ENCODE data around the gene CSK. TPM values are rescaled to one million over a fixed set of nuclear protein-coding genes. Genes with fewer than 3 reads are reported as not detected.
A peak's percentile ranks its signal among the peaks of the same experiment; 100 is the strongest.

Gene CSK
- total RNA-seq, 4 donors from 2014 or later: 14.9 to 56.4 (median 24.5) TPM

GRCh38 chr15:74842581-74843444 is 60.9 kb downstream of the CSK start, which contains the start of gene ULK3:
Gene ULK3, minus strand, starts transcription at chr15:74843156. Its CDS starts 51 bp downstream, at chr15:74843105.
- TF ChIP-seq CTCF (IDR thresholded peaks at IDR 0.05) (peak; percentile 88 to 97 (median 96)), EP300 (IDR thresholded peaks at IDR 0.05) (peak; percentile 14 to 81), POLR2A (IDR thresholded peaks at IDR 0.05) (peak; percentile 53 to 72)
- 0% methylated on average over 20 to 79 of the region's 84 CpGs for WGBS, 2 donors
- no peaks in the 10 kb centered on the region for H3K9me3 ChIP-seq
- DNase-seq (ENCODE audit: low spot score in 2 of 2): peak; percentile 81 to 85
- H3K27ac ChIP-seq: peak within 1 kb of the TSS; percentile 83 to 94 (median 88)
- no peaks in the 10 kb centered on the region for H3K27me3 ChIP-seq
- H3K4me1 ChIP-seq: peaks cover 0 to 34% (median 11%) of the 10 kb centered on the region in 4 donors
- peak within 1 kb of the TSS; percentile 90 to 94 (median 91) for H3K4me3 ChIP-seq
- peaks cover 0 to 66% (median 7%) of the 10 kb centered on the region in 3 donors for H3K36me3 ChIP-seq

GRCh38 chr15:74843445-74843828 is 61.6 kb downstream of the CSK start:
- peak overlapping the region; percentile 58 to 94 (median 91) for H3K4me3 ChIP-seq
- DNase-seq (ENCODE audit: low spot score in 2 of 2): no peak
- no peaks in the 10 kb centered on the region for H3K27me3 ChIP-seq
- peak overlapping the region; percentile 83 to 94 (median 88) for H3K27ac ChIP-seq
- peaks cover 0 to 36% (median 11%) of the 10 kb centered on the region in 4 donors for H3K4me1 ChIP-seq
- peaks cover 0 to 66% (median 9%) of the 10 kb centered on the region in 3 donors for H3K36me3 ChIP-seq
- H3K9me3 ChIP-seq: no peaks in the 10 kb centered on the region
- TF ChIP-seq CTCF (IDR thresholded peaks at IDR 0.05): no peak
- no peak for TF ChIP-seq POLR2A (IDR thresholded peaks at IDR 0.05)
- peak in 1 of 2 donors; percentile 6 for TF ChIP-seq EP300 (IDR thresholded peaks at IDR 0.05)
- 9 to 11% methylated on average over 17 to 18 of the region's 18 CpGs for WGBS, 2 donors

GRCh38 chr15:74843891-74844299 is 62.0 kb downstream of the CSK start:
- peak overlapping the region in 3 of 4 donors; percentile 83 to 94 (median 92) for H3K27ac ChIP-seq
- H3K36me3 ChIP-seq: peaks cover 0 to 66% (median 12%) of the 10 kb centered on the region in 3 donors
- DNase-seq (ENCODE audit: low spot score in 2 of 2): no peak
- peaks cover 0 to 36% (median 11%) of the 10 kb centered on the region in 4 donors for H3K4me1 ChIP-seq
- H3K27me3 ChIP-seq: no peaks in the 10 kb centered on the region
- no peaks in the 10 kb centered on the region for H3K9me3 ChIP-seq
- 50 to 65% methylated on average over 7 to 12 of the region's 12 CpGs for WGBS, 2 donors
- H3K4me3 ChIP-seq: peak overlapping the region in 1 of 4 donors; percentile 94
- TF ChIP-seq POLR2A (IDR thresholded peaks at IDR 0.05): no peak
- TF ChIP-seq CTCF (IDR thresholded peaks at IDR 0.05): no peak
- no peak for TF ChIP-seq EP300 (IDR thresholded peaks at IDR 0.05)

- peaks cover 0 to 66% (median 14%) of the 10 kb centered on the region in 3 donors for H3K36me3 ChIP-seq
- H3K4me3 ChIP-seq: no peak overlapping the region
- 72 to 77% methylated on average over 12 of the region's 12 CpGs for WGBS, 2 donors
- peak overlapping the region in 3 of 4 donors; percentile 52 to 94 (median 92) for H3K27ac ChIP-seq
- peaks cover 0 to 36% (median 11%) of the 10 kb centered on the region in 4 donors for H3K4me1 ChIP-seq
- DNase-seq (ENCODE audit: low spot score in 2 of 2): no peak
- no peak for TF ChIP-seq POLR2A (IDR thresholded peaks at IDR 0.05)
- no peaks in the 10 kb centered on the region for H3K9me3 ChIP-seq
- no peaks in the 10 kb centered on the region for H3K27me3 ChIP-seq
Measured at GRCh38 chr15:74844319-74845207, 62.7 kb downstream of the CSK start.

GRCh38 chr15:74845208-74845568 is 63.3 kb downstream of the CSK start:
- H3K36me3 ChIP-seq: peaks cover 0 to 66% (median 20%) of the 10 kb centered on the region in 3 donors
- no peaks in the 10 kb centered on the region for H3K27me3 ChIP-seq
- no peak overlapping the region for H3K4me3 ChIP-seq
- no peak for DNase-seq (ENCODE audit: low spot score in 2 of 2)
- TF ChIP-seq POLR2A (IDR thresholded peaks at IDR 0.05) (no peak), CTCF (IDR thresholded peaks at IDR 0.05) (no peak), EP300 (IDR thresholded peaks at IDR 0.05) (no peak)
- no peaks in the 10 kb centered on the region for H3K9me3 ChIP-seq
- peaks cover 0 to 36% (median 11%) of the 10 kb centered on the region in 4 donors for H3K4me1 ChIP-seq
- H3K27ac ChIP-seq: peak overlapping the region in 1 of 4 donors; percentile 52
- WGBS, 2 donors: 76 to 82% methylated on average over 5 of the region's 5 CpGs
